ENCODE measurements around the gene MAP4K2.
"Not testable (repeated sequence)": the region's sequence is repeated elsewhere in the genome, so short reads cannot be mapped to it uniquely, and the experiment has no call there.

MAP4K2 gene

GRCh38 chr11:64803158-64803845, at the start of gene MAP4K2:
Gene MAP4K2, minus strand, starts transcription at chr11:64803214. Its CDS starts 65 bp downstream, at chr11:64803149.
- DNase-seq (ENCODE audit: low read depth): peak; percentile 80

- no peak for DNase-seq (ENCODE audit: low read depth)
Observed at GRCh38 chr11:64851831-64852351, 48.9 kb upstream of the MAP4K2 start.

- DNase-seq (ENCODE audit: low read depth): no peak
Observed at GRCh38 chr11:64850979-64851567, 48.1 kb upstream of the MAP4K2 start.

GRCh38 chr11:64849598-64850356, 46.8 kb upstream of the MAP4K2 start:
- no peak for DNase-seq (ENCODE audit: low read depth)

- no peak for DNase-seq (ENCODE audit: low read depth)
Observed at GRCh38 chr11:64848826-64849597, 46.0 kb upstream of the MAP4K2 start.

- no peak for DNase-seq (ENCODE audit: low read depth)
Observed at GRCh38 chr11:64848214-64848825, 45.3 kb upstream of the MAP4K2 start.

GRCh38 chr11:64846998-64847666, 44.1 kb upstream of the MAP4K2 start:
- DNase-seq (ENCODE audit: low read depth): peak; percentile 88

GRCh38 chr11:64845776-64846129, 42.7 kb upstream of the MAP4K2 start:
- DNase-seq (ENCODE audit: low read depth): not testable (repeated sequence)

- DNase-seq (ENCODE audit: low read depth): no peak
Observed at GRCh38 chr11:64845129-64845775, 42.2 kb upstream of the MAP4K2 start.

GRCh38 chr11:64844330-64845128, 41.5 kb upstream of the MAP4K2 start, which contains the start of gene CDC42BPG:
Gene CDC42BPG, minus strand, starts transcription at chr11:64844653. Its CDS starts 84 bp downstream, at chr11:64844569.
- DNase-seq (ENCODE audit: low read depth): no peak

- no peak for DNase-seq (ENCODE audit: low read depth)
Observed at GRCh38 chr11:64843686-64844329, 40.8 kb upstream of the MAP4K2 start.

- no peak for DNase-seq (ENCODE audit: low read depth)
Observed at GRCh38 chr11:64842851-64843685, 40.1 kb upstream of the MAP4K2 start.

GRCh38 chr11:64842366-64842759, 39.3 kb upstream of the MAP4K2 start:
- DNase-seq (ENCODE audit: low read depth): no peak

- no peak for DNase-seq (ENCODE audit: low read depth)
Observed at GRCh38 chr11:64841592-64842365, 38.8 kb upstream of the MAP4K2 start.

GRCh38 chr11:64839887-64840782, 37.1 kb upstream of the MAP4K2 start:
- DNase-seq (ENCODE audit: low read depth): no peak

GRCh38 chr11:64839335-64839734, 36.3 kb upstream of the MAP4K2 start:
- no peak for DNase-seq (ENCODE audit: low read depth)

All from activated gamma-delta T cell treated with anti-CD3 and anti-CD28 coated beads, Interleukin-2, amount 50 U/mL, for 16 hours (primary cell).